NCI-H1092 treated with DMSO at 0.1 percent for 48 hours (cell line): ENCODE measurements around the gene DYNLT3.

Experiments
- DNase-seq: peaks from one replicate; lab custom pipeline; 2025; lab: John Stamatoyannopoulos, UW

DYNLT3 gene, protein sequence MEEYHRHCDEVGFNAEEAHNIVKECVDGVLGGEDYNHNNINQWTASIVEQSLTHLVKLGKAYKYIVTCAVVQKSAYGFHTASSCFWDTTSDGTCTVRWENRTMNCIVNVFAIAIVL

GRCh38 chrX:37846934-37847732, at the start of gene DYNLT3:
TSS of gene DYNLT3 (minus strand) at chrX:37847571. CDS start at chrX:37847510, 61 bp downstream.
- DNase-seq: peak; percentile 91

DNA sequence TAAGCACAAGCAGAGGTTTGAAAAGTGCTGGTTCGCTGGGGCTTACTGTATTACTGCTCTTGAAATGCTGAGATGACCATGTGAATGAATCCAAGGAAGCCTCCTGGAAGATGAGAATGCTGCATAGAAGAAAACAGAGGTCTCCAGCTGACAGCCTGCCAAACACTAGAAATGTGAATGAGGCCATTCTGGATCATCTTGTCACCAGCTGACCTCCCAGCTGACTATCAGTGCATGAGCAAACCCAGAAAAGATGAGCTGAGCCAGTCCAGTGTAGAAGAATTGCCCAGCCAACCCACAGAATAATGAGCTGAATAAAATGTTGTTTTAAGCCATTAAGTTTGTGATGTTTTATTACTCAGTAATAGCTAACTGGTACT, 49.1 kb upstream of the DYNLT3 start:
- DNase-seq: no peak

GRCh38 chrX:37895795-37896510, 48.6 kb upstream of the DYNLT3 start:
- no peak for DNase-seq

DNA sequence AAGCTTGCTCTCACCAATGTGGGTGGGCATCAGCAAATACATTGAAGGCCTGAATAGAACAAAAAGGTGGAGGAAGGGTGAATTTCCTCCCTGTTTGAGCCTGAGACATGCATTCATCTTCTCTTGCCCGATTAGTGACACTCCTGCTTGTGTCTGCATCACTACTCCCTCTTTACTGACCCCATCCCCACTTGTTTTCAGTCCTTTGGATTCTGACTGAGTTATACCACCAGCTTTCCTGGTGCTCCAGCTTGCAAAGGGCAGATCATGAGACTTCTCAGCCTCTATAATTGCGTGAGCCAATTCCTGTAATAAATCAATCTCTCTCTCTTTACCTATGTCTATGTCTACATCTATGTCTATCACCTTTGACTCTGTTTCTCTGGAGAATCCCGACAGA, 47.4 kb upstream of the DYNLT3 start:
- DNase-seq: no peak

DNA sequence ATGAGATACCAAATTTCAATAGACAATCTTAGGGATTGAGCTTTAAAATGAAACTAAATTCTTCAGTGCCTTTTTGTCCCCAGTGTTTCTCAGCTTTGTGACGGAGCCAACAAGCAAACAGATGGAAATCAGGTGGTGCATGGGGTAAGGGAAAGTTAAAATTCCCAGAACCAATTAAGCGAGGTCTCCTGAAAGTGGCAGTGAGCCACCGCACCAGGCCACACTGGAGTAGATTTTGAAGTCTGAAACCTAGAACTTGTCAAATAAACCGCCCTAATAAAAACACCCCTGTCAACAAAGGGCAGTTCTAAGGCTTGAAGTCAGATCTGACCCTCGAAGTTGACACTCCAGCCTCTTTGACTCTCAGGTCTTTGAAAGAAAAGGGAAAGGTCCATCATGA, 40.6 kb upstream of the DYNLT3 start:
- DNase-seq: no peak

DNA sequence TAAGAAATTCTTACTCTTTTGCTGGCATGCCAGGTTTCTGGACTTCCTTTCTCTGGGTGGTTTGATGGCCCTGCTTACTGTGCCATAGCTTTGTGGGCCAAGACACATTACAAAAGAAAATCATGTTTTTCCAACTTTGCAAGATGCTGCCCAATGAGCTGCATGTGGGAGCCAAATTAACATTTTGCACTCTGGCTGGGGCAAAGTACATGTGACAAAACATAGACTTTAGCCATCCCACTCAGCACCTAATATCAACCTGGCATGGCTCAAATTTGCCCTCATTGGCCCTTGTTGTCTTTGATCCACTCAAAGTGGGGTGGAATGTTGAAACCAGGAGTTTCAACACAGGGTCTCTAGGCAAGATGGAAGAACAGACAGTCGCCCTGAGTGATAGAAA, 40.0 kb upstream of the DYNLT3 start:
- no peak for DNase-seq

GRCh38 chrX:37883196-37883595, 35.8 kb upstream of the DYNLT3 start:
- no peak for DNase-seq

- DNase-seq: no peak
These were observed 32.3 kb upstream of the DYNLT3 start for GRCh38 chrX:37879692-37880091.

- no peak for DNase-seq
These were observed 29.3 kb upstream of the DYNLT3 start for GRCh38 chrX:37876716-37877115.

DNA sequence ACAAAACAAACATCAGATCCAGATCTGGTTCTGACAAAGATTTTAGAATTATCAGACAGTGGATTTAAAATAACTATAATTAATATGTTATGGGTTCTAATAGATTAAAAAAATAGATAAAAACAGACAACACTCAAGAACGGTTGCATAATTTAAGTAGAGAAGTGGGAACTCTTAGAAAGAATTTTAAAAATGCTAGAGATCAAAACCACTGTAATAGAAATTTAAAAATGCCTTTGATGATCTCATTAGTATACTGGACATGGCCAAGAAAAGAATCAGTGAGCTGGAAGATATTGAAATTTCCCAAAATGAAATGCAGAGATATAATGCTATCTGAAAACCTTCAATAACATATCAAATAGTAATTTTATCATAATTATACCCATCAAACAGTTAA, 28.3 kb upstream of the DYNLT3 start:
- DNase-seq: no peak

GRCh38 chrX:37873220-37873619, 25.8 kb upstream of the DYNLT3 start:
- no peak for DNase-seq

- no peak for DNase-seq
These were observed 24.9 kb upstream of the DYNLT3 start for GRCh38 chrX:37872303-37872655.

DNA sequence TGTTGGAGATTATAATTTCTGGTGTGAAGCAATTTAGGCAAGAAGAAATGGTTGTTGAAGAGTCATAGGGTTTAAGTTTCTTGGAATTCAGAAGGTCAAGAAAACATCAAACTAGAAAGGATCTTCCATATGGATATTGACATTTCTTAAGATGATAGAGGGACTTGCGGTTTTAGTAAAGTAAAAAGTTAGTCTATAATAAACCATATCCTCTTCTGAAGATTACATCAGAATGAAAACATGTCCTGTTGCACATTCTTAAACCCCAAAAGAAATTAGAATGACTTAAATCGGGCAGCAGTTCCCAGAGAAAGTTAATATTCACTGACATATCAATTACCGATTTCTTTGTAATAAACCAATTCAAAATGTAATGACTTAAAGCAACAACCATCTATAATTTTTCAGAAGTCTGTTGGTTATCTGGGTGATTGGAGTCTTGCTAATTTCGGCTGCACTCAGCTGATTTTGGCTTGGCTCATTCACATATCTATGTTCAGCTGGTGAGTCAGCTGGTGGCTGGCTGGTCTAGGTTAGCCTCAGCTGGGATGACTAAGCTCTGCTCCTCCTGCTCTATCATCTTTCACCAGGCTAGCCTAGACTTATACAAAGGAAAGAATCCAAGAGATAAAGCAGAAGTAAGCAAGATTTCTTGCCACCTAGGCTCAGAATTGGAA, 24.4 kb upstream of the DYNLT3 start:
- DNase-seq: no peak

DNA sequence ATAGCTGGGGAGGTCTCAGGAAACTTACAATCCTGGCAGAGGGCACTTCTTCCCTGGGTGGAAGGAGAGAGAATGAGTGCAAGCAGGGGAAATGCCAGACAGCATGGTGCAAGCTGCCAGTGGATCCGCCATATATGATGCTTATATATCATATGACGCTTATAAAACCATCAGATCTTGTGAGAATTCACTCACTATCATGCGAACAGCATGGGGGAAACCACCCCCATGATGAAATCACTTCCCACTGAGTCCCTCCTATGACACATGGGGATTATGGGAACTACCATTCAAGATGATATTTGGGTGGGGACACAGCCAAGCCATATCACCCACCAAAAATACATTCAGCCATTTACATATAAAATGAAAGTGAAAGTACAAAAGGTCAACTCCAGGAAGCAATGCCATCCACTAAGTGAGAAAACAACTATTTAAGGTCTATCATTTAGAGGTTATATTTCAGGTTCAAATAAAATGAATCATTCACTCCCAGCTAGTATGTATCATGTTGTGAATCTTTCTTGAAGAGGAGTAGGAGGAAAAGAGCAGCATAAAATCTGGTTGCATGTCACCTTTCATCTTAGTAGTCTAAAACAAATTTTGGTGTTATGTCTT, 20.3 kb upstream of the DYNLT3 start:
- DNase-seq: no peak

GRCh38 chrX:37863728-37864127, 16.4 kb upstream of the DYNLT3 start:
- DNase-seq: no peak

GRCh38 chrX:37862851-37863250, 15.5 kb upstream of the DYNLT3 start:
- DNase-seq: no peak

DNA sequence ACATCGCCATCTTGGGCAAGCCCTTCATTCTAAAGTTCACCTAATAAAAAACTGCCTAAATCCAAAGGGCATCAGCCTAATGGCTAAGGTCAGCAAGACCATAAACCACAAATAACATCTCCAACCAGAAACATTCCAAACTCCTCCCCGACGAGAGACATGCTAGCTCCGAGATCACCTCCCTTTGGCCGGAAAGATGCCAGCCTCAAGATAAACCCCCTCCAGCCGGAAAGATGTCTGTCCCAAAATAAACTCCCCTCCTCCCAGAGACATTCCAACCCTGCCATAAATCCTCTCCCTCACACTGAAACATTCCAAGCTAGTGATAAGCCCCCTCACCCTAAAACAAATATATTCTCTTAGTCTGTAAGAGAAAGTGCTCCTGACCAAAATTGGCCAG, 13.3 kb upstream of the DYNLT3 start:
- no peak for DNase-seq

DNA sequence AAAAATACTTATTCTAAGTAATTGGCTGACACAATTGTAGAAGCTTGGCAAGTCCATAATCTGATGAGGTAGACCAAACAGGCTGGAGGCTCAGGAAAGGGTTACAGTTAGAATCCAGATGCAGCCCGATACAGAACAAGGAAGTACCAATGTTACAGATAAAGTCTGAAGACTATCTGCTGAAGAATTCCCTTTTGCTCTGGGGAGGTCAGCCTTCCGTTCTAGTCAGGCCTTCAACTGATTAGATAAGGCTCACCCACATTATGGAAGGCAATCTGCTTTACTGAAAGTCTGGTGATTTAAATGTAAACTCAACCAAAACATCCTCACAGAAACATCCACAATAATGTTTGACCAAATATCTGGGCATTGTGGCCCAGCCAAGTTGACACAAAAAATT, 7.4 kb upstream of the DYNLT3 start:
- DNase-seq: no peak

DNA sequence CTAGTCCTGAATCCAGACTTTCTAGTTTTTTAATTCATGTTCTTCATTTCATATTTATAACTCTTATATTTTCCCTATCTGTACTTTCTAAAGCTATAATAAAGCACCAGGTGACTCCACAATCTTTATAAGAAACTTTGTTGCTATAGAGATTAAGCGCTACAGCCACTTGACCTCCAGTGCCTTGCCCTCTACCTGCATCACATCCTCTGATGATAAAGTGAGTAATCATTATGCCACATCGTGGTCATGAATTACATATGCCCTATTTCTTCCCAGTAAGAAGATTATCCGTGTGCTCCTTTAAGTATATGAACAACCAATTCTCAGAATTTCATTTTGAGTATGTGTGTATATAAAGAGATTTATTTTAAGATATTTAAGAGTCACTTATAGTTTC, 6.8 kb upstream of the DYNLT3 start:
- no peak for DNase-seq

GRCh38 chrX:37847733-37848197, 394 bp upstream of the DYNLT3 start:
- DNase-seq: no peak

GRCh38 chrX:37846558-37846933, 825 bp downstream of the DYNLT3 start:
- DNase-seq: no peak

DNA sequence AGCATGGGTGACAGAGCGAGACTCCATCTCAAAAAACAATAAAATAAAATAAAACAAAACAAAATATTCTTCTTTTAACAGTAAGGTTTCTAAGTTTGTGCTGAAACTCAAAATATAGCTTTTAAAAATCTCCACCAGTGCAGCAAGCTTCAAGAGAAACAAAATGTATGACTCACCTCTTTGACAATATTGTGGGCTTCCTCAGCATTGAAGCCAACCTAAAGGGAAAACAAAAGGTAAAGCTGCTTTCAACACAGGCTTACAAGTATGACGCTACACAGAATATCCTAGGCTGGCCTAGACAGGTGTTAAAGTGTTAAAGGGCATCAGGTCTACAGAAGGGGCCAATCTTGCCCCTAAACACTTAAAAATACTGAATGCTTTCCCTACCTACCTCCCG, 1.2 kb downstream of the DYNLT3 start:
- DNase-seq: no peak
